Cardiac septum (tissue), 1 donor: ENCODE data around the gene TMEM117. TPM values are rescaled to one million over a fixed set of nuclear protein-coding genes. Genes with fewer than 3 reads are reported as not detected.
"Not testable (repeated sequence)": the region's sequence is repeated elsewhere in the genome, so short reads cannot be mapped to it uniquely, and the experiment has no call there.

ENCODE experiments used
- DNase-seq: peaks from one replicate; pipeline ENCODE4 v3.0.0-alpha.2; 2020; ENCODE audit warnings: low spot score
- intact Hi-C: fragments of 100-400 bp; cut with DNase I; formaldehyde crosslinking; loops from one replicate; pipeline ENCODE4 v1.14.0; 2022
- total RNA-seq: library from RNA; stranded (reverse); fragmentation: NEBNext Ultra II Directional; extraction: Animal tissue kit (Norgen Biotek cat#: 25700); gene quantifications from one replicate; pipeline ENCODE4 v1.2.1, GENCODE V29; 2021
- donor health status: DM: no; HTN: no; CAD: no.

Gene TMEM117
- total RNA-seq, 1 donor from 2014 or later, result 7.5 TPM

DNA sequence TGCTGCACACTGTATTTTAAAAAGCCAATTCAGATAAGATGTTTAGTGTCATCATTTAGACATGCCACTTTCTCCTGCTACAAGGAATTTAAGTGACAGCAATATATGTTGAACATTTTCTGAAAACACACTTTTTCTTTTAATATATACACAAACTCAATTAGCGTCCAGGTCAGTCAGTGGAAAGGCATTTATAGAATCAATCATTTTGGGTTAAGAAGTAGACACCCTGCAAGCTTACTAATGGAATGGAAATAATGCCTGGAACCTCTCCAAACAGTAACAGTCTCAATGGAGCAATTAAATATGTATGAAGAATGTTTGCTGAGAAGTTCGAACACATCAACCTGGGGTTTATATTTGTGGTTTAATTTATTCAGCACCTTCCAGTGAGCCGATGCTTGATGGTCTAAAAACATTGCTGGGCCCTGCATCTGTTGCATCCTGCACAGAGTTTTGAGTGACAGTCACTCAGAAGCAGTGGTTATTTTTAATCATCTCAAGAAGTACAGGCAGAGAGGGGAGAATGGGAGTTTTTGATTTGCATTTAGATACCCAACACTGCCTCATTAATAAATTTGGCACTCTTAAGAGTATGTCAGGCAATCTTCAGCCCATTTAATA lies 410.7 kb downstream of the TMEM117 start:
- intact Hi-C loops, result no loop called here

DNA sequence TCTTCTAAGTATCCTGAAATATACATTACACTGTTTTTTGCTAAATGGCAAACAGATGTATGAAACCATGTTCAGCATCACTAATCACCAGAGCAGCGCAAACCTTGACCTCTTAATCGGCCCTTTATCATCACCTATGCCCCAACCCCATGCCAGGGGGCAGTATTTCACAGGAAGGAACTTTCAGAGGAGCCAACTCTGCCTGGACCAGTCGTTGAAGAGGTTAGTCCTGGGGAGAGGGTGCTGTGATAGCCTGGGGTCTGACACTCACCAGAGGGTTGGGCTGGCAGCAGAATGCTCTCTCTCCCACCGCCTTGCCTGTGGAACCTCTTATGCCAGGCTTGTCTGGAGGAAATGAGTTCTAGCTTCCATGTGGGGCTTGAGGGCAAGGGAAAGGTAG lies 411.7 kb downstream of the TMEM117 start:
- intact Hi-C loops, result no loop called here

More for the DNA sequence above, 410.7 kb downstream of the TMEM117 start:
- DNase-seq, result no peak

DNA sequence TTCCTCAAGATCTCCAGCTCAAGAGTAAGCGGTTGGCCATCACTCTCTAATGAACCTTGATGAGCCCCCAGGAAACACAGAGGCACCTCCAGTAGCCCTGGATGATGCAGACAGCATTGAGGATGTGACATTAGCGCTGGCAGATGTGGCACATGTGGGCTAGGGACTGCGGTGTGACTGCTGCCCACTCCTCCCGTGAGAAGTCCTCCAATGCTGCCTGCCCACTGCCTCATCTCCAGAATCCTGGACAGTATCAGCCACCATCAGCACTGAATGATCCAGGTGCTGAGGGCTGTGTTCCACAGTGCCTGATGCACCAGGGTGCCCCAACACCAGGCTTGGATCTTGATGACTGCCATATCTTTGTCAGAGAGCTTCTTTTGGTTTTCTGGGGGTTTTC lies 412.6 kb downstream of the TMEM117 start:
- DNase-seq, result no peak
- intact Hi-C loops, result no loop called here

More for the DNA sequence above, 411.7 kb downstream of the TMEM117 start:
- DNase-seq, result no peak

DNA sequence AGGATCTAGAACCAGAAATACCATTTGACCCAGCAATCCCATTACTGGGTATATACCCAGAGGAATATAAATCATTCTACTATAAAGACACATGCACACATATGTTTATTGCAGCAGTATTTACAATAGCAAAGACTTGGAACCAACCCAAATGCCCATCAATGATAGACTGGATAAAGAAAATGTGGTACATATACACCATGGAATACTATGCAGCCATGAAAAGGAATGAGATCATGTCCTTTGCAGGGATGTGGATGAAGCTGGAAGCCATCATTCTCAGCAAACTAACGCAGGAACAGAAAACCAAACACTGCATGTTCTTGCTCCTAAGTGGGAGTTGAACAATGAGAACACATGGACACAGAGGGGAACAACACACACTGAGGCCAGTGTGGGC lies 414.6 kb downstream of the TMEM117 start:
- DNase-seq, intact Hi-C loops: not testable (repeated sequence)

DNA sequence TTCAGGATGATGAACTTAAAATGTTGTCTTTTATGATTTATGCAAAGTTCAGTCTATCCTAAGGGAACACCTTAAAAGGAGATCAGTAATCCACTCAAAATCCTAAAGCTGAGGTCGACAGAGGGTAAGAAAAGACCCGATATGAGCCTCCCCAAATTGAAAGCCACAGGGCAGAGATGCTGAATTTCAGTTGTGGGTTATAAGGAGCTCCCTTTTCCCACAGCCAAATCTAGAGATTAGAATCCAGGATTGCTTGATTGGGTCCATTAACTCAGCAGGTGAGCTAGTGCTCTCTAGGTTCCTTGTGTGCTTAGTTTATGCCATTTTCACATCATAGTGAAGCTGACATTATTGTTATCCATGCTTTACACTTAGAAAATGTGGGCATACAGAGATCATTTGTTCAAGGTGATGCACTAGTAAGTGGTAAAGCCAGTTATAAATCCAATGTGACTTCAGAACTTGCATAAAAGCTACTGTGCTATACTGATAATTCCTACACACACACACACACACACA lies 417.5 kb downstream of the TMEM117 start:
- DNase-seq, result no peak
- intact Hi-C loops, result no loop called here

DNA sequence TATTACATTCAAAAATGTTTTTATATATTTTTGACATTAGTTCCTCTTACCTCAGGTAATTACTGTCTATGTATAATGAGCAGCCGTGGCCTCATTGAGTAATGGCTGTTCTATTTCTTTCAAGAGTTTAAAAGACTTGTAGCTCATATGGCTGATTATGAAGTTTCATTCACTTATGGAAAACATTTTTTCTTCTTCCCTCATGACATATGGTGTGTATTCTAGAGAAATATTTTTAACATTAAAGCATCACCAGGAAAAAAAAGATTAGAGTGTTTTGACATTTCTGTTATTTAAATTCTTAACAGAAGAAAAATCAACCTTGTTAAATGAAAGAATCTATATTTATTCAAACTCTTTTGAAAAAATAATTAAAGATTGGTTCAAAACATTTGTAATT lies 422.4 kb downstream of the TMEM117 start:
- intact Hi-C loops, result no loop called here
- no peak for DNase-seq

DNA sequence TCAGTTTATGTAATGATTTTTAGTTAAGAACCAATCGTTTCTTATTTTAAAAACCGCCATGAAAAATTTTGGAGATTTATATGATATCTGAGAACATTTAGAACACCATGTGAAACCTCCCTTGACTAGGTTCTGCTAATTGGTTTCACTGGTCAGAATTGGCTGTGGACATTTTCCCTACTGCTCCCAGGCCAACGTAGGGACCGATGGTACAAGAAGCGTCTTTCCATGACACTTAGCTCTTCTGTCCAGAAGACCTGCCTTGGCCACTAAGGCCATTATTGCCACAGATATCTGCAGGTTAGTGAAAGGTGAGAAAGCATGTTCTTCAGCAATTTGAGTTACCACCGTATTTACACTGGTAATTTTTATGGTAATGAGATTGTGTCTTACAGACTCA lies 424.0 kb downstream of the TMEM117 start:
- DNase-seq, result no peak
- intact Hi-C loops, result no loop called here

DNA sequence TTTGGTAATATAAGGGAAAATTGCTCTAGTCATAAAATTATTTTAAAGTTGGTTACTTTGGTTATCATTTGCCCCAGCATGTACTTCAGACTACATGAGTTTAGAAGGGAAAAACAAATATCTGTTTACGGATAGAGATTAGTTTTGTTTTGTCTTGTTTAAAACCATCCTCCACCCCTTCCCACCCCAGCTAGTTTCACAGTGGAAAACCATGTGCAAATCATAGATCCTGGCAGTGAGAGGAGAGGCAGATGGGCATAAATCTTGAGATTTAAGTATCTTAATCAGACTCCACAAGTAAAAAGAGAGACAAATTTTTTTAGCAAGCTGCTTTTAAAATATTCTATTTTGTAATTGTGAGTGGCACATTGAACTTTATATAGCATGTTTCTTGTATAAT lies 424.7 kb downstream of the TMEM117 start:
- intact Hi-C loops, result no loop called here
- no peak for DNase-seq

DNA sequence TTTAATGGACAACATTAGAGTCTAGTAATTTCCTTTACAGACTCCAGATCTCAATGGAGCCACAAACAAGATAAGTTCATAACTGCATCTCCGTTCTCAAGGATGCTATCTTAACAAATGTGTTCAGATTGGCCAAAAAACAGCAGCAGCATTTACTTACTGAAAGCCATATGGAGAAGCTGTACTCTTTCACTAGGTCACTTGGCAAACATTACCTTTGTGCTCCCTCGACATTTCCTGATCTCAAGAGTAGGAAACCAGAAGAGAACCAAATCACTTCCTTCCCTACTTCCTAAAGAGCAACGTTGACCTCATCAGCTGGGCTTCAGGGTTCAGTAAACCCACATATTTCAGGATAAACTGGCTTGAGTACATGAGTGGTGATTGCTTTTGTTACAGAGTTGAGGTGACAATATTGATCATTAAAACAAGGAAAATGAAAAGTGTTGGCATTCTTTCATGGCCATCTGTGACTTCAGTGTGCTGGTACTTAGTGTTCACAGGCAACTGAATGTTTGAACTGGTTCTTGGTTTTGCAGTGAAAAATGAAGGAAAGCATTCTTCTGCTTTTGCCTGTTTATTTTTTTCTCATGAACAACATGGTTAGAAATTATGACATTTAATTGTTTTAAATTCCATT lies 449.6 kb downstream of the TMEM117 start:
- DNase-seq, result no peak
- intact Hi-C loops, result no loop called here

DNA sequence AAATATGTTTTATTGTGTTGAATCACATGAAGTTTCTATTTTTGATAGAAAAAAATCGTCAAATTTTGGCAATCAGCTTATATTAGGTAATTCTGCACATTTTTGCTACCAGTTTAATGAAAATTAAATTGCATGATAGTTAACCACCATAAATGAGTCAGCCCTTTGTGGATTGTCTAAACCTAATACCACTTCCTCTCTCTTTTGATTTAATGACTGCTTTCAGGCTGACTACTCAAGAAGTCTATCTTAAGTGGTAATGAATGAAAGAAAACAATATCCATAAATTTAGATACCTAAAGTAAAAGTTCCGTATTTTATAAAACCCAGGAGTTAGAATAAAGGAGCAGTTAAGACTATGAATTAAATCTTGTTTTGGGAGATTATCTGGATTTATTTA lies 450.5 kb downstream of the TMEM117 start:
- intact Hi-C loops, result no loop called here
- DNase-seq, result no peak

DNA sequence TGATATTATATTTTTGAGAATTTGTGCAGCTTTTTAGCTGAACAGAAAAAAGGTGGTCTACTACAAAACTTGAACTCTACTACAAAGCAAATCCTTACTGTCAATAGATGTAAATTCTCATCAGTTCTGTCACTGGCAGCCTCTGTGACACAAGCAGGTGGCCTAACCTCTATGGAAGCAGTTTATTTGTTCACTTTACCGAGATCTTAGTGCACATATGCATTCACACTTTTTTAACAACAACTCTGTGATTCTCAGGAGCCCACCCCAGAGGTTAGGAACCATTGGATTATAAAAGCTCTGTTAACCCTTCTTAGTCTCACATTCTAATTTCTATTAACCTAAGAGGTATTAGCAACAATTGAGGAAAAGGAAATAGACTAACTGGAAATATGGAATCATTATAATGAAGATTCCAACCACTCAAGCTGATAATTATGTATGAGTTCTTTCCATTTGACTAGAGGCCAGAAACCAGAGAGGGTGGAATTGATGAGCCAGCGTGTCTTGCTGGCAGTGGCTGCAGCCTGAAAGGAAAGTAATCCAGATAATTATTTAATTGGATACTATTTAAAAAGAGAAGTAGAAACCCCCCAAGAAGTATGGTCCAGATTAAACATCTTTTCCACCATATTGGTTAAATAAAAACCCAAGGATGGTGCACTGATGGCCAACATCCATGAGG lies 451.1 kb downstream of the TMEM117 start:
- intact Hi-C loops, result no loop called here

DNA sequence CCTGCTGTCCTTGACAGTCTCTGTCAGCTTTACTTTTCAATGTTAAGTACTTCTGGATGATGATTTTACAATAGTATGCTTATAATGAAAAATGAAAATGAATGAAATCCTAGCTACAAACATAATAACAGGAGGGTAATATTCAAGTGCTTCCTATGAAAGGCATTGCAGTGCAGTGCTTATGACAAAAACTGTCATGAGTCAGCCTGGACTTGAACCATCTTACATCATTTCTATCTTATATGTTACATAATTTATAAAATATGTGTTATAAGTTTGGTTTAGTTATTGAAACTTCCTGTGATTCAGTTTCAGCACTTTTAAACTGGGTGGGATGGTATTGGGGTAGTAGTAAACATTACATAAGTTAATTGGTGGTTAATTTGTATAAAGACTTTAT lies 451.7 kb downstream of the TMEM117 start:
- DNase-seq, result no peak
- intact Hi-C loops, result no loop called here

More for the DNA sequence above, 451.1 kb downstream of the TMEM117 start:
- no peak for DNase-seq

DNA sequence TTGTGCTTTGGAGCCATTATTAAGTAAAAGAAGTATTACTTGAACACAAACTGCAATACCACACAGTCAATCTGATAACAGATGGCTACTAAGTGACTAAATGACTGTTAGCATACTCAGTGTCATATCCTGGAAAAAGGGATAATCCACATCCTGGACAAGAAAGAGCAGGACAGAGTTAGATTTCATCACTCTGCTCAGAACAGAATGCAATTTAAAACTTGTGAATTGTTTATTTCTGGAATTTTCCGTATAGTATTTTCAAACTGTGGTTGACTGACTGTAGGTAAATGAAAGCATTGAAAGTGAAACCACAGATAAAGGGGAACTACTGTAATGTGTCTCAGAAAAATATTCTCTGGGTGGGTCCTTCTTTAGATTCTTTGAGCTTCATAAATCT lies 458.8 kb downstream of the TMEM117 start:
- intact Hi-C loops, result no loop called here

DNA sequence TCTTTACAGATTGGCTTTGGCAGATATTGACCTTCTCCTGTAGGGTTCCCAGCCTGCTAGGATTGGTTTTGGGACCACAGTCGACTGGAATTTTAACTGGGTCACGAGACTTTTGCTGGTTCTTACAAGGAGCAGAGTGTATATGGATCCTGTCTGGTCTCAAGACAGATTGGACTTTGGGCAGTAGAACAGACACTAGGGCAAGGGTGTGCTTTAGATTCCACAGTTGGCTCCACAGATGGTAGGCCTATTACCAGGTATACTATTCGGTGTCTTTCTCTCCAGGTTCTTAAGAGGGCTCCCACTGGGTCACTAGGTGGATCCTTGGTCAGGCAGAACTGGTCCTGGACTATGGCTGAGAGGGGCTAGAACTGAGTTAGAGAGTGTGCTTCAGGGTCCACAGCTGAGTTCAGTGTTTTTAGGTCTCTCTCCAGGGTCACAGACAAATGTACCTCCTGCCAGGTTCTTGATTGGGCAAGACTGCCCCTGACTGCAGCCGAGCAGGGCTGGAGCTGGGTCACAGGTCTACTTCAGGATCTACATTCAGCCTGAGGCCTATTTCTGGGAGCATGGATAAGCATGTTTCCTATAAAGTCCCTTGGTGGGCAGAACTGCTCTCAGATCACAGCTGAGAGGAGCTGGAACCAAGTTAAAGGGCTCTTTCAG lies 460.2 kb downstream of the TMEM117 start:
- DNase-seq, result no peak
- intact Hi-C loops, result no loop called here

More for the DNA sequence above, 458.8 kb downstream of the TMEM117 start:
- DNase-seq, result no peak

DNA sequence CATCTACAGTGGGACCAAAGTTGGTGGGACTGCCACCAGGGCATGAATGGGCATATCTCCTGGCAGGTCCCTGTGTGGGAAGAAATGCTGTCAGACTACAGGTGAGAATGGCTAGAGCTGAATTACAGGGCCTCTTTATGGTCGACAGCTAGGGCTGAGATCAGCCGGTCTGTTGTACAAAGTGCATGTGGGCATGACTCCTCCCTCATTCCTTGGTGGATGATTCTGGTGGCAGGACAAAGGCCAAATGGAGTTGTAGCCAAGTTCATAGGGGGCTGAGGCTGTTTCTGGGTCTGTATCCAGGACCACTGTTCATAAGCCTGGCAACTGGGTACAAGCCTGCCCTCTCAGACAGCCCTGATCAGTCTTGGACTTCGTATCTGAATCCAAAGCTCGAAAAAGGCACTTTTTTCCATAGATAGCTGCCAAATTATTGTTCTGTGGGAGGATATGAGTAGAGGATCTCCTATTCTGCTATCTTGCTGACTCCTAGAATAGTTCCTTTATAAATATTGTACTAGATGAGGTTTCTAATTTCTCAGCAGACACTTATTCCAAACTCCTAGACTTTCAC lies 460.8 kb downstream of the TMEM117 start:
- peak; percentile 60 for DNase-seq
- intact Hi-C loops, result no loop called here

DNA sequence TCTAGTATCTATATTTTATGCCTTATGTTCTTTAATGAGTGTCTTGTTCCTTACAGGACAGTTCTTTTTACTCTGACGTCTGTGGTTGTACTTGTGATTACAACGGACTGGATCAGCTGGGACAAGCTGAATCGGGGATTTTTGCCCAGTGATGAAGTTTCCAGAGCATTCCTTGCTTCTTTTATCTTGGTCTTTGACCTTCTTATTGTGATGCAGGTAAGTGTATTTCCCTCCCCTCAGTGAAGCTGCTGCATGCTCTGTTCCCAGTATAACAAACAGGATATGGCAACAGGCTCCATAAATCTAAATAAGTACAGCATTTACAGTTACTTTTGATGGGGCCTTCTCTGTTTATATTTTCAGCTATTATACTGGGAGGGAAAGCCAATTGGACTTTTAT lies 463.6 kb downstream of the TMEM117 start:
- DNase-seq, result no peak
- intact Hi-C loops, result no loop called here

DNA sequence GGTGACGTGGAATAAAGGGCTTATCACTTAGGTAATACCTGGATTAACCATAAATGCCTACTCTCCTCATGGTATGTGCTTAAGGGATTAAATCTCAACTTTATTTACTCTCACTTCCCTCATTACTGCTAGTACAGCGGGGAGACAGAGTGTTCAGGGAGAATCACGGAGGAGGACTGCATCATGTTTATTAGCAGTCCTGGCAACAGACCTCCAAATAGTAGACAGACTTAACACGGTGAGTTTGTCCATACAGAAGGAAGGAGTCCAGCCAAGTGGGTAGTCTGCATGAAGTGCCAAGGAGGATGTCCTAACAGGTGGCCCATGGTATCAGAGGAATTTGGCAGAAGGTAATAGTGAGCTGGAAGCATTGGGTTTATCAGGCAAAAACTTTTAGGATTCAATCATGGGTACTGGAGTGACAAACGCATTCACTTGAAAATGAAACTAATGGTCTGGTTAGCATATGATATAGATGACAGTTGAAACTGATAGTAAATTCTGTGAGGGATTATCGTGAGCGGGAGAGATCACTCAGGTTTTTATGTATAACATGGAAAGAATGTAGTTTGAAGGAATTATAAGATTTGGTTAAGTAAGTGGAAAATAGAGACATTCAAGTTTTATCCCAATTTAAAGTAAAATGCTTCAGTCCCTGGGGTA lies 471.8 kb downstream of the TMEM117 start:
- intact Hi-C loops, result no loop called here
- no peak for DNase-seq

DNA sequence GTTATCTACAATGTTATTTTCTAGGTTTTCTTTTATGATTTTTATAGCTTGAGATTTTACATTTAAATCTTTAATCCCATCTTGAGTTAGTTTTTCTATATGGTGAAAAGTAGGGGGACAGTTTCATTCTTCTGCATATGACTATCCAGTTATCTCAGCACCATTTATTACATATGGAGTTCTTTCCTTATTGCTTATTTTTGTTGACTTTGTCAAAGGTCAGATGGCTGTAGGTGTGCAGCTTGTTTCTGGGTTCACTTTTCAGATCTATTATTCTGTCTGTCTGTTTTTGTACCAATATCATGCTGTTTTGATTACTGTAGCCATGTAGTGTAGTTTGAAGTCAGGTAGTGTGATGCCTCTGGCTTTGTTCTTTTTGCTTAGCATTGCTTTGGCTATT lies 477.3 kb downstream of the TMEM117 start:
- intact Hi-C loops, result no loop called here
- no peak for DNase-seq

DNA sequence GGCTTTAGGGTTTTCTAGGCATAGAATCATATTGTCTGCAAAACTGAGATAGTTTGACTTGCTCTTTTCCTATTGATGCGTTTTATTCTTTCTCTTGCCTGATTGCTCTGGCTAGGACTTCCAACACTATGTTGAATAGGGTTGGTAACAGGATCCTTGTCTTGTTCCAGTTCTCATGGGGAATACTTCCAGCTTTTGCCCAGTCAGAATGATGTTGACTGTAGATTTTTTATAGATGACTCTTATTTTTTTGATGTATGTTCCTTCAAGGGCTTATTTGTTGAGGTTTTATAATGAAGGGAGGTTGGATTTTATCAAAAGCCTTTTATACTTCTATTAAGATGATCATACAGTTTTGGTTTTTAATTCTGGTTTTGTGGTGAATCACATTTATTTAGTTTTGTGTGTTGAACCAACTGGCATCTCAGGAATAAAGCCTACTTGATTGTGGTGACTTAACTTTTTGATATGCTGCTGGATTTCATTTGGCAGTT lies 478.2 kb downstream of the TMEM117 start:
- intact Hi-C loops, result no loop called here
- no peak for DNase-seq
